PFSK-1 (cell line): ENCODE data around the gene IMPG1.

Experiments
- POLR2AphosphoS5 ChIP-seq: IDR thresholded peaks from 2 replicates; pipeline ENCODE4 v1.6.1; 2012; ENCODE audit warnings: low read depth, mild to moderate bottlenecking, control low read depth, low read length, moderate library complexity
- REST ChIP-seq, 2 experiments: IDR thresholded peaks; 2 replicates each; pipeline versions ENCODE4 v1.6.1 to v1.8.0; 2011 to 2012; ENCODE audit warnings: low read depth in 2 of 2, low read length in 2 of 2, control low read depth in 1 of 2, inconsistent platforms in 1 of 2, mild to moderate bottlenecking in 1 of 2, moderate library complexity in 1 of 2; ENCODE audit not compliant: insufficient read depth in 1 of 2

GRCh38 chr6:75880305-75880704 lies 192.2 kb downstream of the IMPG1 start:
- TF ChIP-seq POLR2AphosphoS5 = no peak
- no peak for TF ChIP-seq REST (IDR thresholded peaks at IDR 0.05; ENCODE audit: insufficient read depth in 1 of 2, low read depth in 2 of 2, low read length in 2 of 2)
